ENCODE data around the gene IGLL5. TPM values are rescaled to one million over a fixed set of nuclear protein-coding genes. Genes with fewer than 3 reads are reported as not detected.

IGLL5 gene
- total RNA-seq, 1 donor from 2014 or later: not detected

DNA sequence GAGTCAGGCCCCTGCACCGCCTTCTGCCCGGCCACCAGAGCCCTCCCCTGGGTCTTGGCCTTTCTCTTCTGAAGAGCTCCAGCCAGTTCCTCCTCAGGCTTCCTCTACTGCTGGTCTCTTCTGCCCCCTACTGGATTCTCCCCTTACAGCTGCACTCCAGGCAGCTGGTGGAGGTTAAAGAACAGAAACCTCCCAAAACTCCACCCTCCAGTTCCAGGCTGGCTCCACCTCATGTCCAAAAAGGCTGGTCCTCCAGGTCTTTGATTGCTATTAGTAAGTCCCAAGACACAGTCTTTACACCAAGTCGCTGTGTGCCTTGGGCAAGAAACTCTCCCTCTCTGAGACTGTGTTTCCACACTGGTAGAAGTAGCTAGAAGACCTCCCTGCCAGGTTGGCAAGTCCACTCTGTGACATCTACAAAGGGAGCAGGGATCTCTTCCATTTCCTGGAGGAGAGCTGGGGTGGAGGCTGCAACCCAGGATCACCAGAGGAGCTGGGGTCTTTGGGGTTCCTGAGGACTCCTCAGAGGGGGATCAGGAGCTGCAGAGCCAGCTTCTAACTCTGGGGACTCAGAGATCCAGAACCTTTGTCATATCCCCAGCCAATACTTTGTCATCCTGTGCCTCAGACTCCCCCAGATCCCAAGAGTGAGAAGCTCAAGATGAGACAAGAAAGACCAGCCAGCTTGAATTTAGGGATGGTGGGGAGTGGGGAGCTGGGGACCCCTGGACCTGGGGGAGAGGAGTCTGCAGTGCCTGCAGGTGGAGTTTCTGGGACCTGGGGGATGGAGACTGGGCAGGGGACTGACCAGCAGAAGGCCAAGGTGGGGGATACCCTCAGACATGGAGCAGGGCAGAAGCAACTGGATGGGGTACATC, 3.4 kb upstream of the IGLL5 start:
- H3K27ac ChIP-seq (ENCODE audit: low read depth, low read length): no peak overlapping the region
- no peaks in the 10 kb centered on the region for H3K36me3 ChIP-seq (ENCODE audit: control insufficient read depth in 3 of 3, insufficient read depth in 3 of 3, low read length in 3 of 3)
- no peak overlapping the region for H3K9ac ChIP-seq (ENCODE audit: low read depth in 1 of 3, low read length in 3 of 3)
- H3K4me3 ChIP-seq (ENCODE audit: low read length in 3 of 3): no peak overlapping the region
- peaks cover 4 to 30% (median 28%) of the 10 kb centered on the region in 3 donors for H3K27me3 ChIP-seq (ENCODE audit: control insufficient read depth in 3 of 3, insufficient read depth in 3 of 3, low read length in 3 of 3)
- H3K9me3 ChIP-seq (ENCODE audit: control insufficient read depth in 3 of 3, low read length in 3 of 3): no peaks in the 10 kb centered on the region
- no peaks in the 10 kb centered on the region for H3K4me1 ChIP-seq (ENCODE audit: control insufficient read depth in 3 of 3, insufficient read depth in 3 of 3, low read length in 3 of 3)

DNA sequence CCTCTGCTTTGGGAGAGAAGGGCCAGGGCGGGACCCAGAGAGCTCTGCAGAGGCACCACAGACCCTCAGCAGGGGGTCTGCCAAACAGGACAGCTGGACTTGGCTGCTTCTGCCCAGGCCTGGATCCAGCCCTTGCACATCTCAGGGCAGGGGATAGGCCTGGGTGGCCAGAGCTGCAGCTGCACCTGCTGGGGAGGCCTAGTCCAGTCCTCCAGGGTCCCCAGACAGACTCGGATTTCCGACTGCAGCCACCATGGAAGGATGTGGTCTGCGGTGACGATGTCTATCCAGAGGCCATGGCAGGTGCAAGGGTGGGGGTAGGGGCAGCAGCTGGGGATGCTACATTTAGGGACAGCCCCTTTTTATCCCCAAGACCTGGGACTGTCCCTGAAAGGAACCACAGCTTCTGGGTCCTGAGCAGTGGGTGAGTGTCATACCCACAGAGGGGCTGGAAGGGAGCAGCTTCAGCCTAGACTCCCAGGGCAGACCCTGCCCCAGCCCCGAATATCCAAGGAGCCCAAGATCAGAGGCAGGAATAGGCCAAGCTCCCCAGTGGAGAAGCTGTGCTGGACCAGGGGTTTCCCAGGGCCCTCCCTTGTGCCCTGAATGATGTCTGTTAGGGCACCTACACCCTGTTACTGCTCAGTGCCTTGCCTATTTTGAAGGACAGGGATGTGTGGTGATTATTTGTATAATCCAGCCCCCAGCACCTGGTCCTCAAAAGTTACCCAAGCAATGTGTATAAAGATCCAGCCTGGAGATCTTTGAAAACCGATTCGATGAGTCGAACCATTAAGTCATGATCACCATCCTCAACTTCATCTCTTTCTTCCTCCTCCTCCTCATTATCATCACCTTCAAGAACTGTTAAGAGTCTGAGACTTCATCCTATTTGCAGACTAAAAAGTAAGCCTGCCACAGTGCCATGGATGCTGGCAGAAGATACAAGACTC, 2.5 kb upstream of the IGLL5 start:
- Histone ChIP-seq H3K27me3 (ENCODE audit: control insufficient read depth in 3 of 3, insufficient read depth in 3 of 3, low read length in 3 of 3) (peaks cover 0 to 30% (median 28%) of the 10 kb centered on the region in 3 donors), H3K36me3 (ENCODE audit: control insufficient read depth in 3 of 3, insufficient read depth in 3 of 3, low read length in 3 of 3) (no peaks in the 10 kb centered on the region), H3K27ac (ENCODE audit: low read depth, low read length) (no peak overlapping the region), H3K4me3 (ENCODE audit: low read length in 3 of 3) (no peak overlapping the region), H3K4me1 (ENCODE audit: control insufficient read depth in 3 of 3, insufficient read depth in 3 of 3, low read length in 3 of 3) (no peaks in the 10 kb centered on the region), H3K9me3 (ENCODE audit: control insufficient read depth in 3 of 3, low read length in 3 of 3) (no peaks in the 10 kb centered on the region), H3K9ac (ENCODE audit: low read depth in 1 of 3, low read length in 3 of 3) (no peak overlapping the region)

GRCh38 chr22:22886546-22886945, 1.1 kb upstream of the IGLL5 start:
- Histone ChIP-seq H3K27me3 (ENCODE audit: control insufficient read depth in 3 of 3, insufficient read depth in 3 of 3, low read length in 3 of 3) (peaks cover 0 to 21% (median 20%) of the 10 kb centered on the region in 3 donors), H3K36me3 (ENCODE audit: control insufficient read depth in 3 of 3, insufficient read depth in 3 of 3, low read length in 3 of 3) (no peaks in the 10 kb centered on the region), H3K9ac (ENCODE audit: low read depth in 1 of 3, low read length in 3 of 3) (no peak overlapping the region), H3K4me3 (ENCODE audit: low read length in 3 of 3) (no peak overlapping the region), H3K4me1 (ENCODE audit: control insufficient read depth in 3 of 3, insufficient read depth in 3 of 3, low read length in 3 of 3) (no peaks in the 10 kb centered on the region), H3K27ac (ENCODE audit: low read depth, low read length) (no peak overlapping the region), H3K9me3 (ENCODE audit: control insufficient read depth in 3 of 3, low read length in 3 of 3) (no peaks in the 10 kb centered on the region)

DNA sequence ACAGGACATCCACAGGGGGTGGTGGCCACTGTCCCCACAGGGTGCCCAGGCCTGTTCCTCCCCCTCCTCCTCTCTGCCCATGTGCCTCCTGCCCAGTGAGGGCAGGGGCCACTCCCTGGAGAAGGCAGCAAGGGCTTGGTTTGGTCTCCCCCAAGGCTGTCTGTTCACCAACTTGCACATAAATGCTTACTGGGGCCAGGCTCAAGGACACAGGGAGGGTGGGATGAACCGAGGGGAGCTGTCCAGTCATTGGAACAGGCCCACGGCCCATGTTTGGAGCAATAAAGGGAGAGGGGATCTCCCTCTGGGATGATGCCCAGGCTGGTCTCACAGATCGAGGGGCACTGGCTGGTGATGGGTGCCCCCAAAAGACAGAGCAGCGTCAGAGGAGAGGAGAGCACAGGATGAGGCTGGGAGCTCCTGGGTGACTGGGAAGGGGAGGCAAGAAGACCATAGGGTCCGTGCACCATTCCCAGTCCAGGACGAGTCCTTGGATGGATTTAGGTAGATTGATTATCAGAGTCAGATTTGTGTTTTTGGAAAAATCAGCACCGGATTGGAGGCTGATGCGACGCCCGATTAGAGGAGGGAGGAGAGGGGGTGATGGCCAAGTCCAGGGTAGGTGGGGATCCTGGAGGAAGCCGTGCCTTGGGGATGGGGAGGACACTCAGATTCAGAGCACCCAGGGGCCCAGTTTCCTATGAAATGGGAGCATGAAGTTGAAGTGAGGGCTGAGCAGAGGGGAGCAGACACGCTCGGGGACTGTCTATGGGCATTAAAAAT, 1.1 kb downstream of the IGLL5 start:
- Histone ChIP-seq H3K9ac (ENCODE audit: low read depth in 1 of 3, low read length in 3 of 3) (no peak overlapping the region), H3K36me3 (ENCODE audit: control insufficient read depth in 3 of 3, insufficient read depth in 3 of 3, low read length in 3 of 3) (no peaks in the 10 kb centered on the region), H3K4me3 (ENCODE audit: low read length in 3 of 3) (no peak overlapping the region), H3K27me3 (ENCODE audit: control insufficient read depth in 3 of 3, insufficient read depth in 3 of 3, low read length in 3 of 3) (peaks cover 6 to 24% (median 18%) of the 10 kb centered on the region in 3 donors), H3K27ac (ENCODE audit: low read depth, low read length) (no peak overlapping the region), H3K4me1 (ENCODE audit: control insufficient read depth in 3 of 3, insufficient read depth in 3 of 3, low read length in 3 of 3) (no peaks in the 10 kb centered on the region), H3K9me3 (ENCODE audit: control insufficient read depth in 3 of 3, low read length in 3 of 3) (no peaks in the 10 kb centered on the region)

DNA sequence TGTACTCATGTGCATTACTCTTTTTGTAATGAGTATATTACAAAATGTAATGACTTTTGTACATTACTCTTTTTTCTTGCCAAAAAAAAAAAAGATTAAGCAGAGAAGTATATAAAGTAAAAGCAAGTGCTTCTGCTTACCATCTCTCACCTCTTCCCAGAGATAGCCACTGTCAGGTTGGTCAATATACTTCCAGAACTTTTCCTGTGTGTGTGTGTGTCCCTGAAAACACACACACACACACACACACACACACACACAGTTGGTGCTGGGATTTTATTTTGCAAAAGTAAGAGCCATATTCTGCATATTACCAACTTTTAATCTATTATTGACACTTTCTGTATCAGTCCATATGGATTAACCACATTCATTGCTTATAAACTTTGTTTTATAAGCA, 2.5 kb downstream of the IGLL5 start:
- Histone ChIP-seq H3K27me3 (ENCODE audit: control insufficient read depth in 3 of 3, insufficient read depth in 3 of 3, low read length in 3 of 3) (peaks cover 14 to 32% (median 30%) of the 10 kb centered on the region in 3 donors), H3K36me3 (ENCODE audit: control insufficient read depth in 3 of 3, insufficient read depth in 3 of 3, low read length in 3 of 3) (no peaks in the 10 kb centered on the region), H3K9ac (ENCODE audit: low read depth in 1 of 3, low read length in 3 of 3) (no peak overlapping the region), H3K4me3 (ENCODE audit: low read length in 3 of 3) (no peak overlapping the region), H3K9me3 (ENCODE audit: control insufficient read depth in 3 of 3, low read length in 3 of 3) (no peaks in the 10 kb centered on the region), H3K4me1 (ENCODE audit: control insufficient read depth in 3 of 3, insufficient read depth in 3 of 3, low read length in 3 of 3) (no peaks in the 10 kb centered on the region), H3K27ac (ENCODE audit: low read depth, low read length) (no peak overlapping the region)

DNA sequence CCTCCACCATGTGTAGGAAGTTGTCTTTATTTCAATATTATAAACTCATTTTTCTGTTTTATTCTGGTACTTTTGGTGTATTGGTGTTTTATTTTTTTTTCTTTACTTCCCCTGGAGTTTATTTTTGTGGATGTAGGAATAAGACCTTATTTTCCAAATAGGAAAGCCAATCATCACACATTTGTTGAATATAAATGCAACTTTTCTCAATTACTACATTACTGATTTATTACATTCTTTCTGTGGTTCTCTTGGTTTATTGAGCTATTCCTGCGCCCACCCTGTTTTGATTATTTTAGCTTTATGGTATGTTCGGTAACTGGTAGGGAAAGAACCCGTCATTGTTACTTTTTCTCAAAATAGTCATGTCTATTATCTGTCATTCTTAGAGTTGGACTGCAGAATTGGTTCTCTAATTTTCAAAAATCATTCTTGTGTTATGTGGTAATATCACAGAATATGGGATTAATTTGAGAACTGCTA, 3.6 kb downstream of the IGLL5 start:
- H3K4me1 ChIP-seq (ENCODE audit: control insufficient read depth in 3 of 3, insufficient read depth in 3 of 3, low read length in 3 of 3): no peaks in the 10 kb centered on the region
- peaks cover 14 to 38% (median 36%) of the 10 kb centered on the region in 3 donors for H3K27me3 ChIP-seq (ENCODE audit: control insufficient read depth in 3 of 3, insufficient read depth in 3 of 3, low read length in 3 of 3)
- H3K27ac ChIP-seq (ENCODE audit: low read depth, low read length): no peak overlapping the region
- no peak overlapping the region for H3K4me3 ChIP-seq (ENCODE audit: low read length in 3 of 3)
- no peaks in the 10 kb centered on the region for H3K36me3 ChIP-seq (ENCODE audit: control insufficient read depth in 3 of 3, insufficient read depth in 3 of 3, low read length in 3 of 3)
- H3K9me3 ChIP-seq (ENCODE audit: control insufficient read depth in 3 of 3, low read length in 3 of 3): no peaks in the 10 kb centered on the region
- H3K9ac ChIP-seq (ENCODE audit: low read depth in 1 of 3, low read length in 3 of 3): no peak overlapping the region

- Histone ChIP-seq H3K4me1 (ENCODE audit: control insufficient read depth in 3 of 3, insufficient read depth in 3 of 3, low read length in 3 of 3) (no peaks in the 10 kb centered on the region), H3K27ac (ENCODE audit: low read depth, low read length) (no peak overlapping the region), H3K9ac (ENCODE audit: low read depth in 1 of 3, low read length in 3 of 3) (no peak overlapping the region), H3K4me3 (ENCODE audit: low read length in 3 of 3) (no peak overlapping the region), H3K9me3 (ENCODE audit: control insufficient read depth in 3 of 3, low read length in 3 of 3) (no peaks in the 10 kb centered on the region), H3K27me3 (ENCODE audit: control insufficient read depth in 3 of 3, insufficient read depth in 3 of 3, low read length in 3 of 3) (peaks cover 14 to 48% (median 31%) of the 10 kb centered on the region in 3 donors), H3K36me3 (ENCODE audit: control insufficient read depth in 3 of 3, insufficient read depth in 3 of 3, low read length in 3 of 3) (no peaks in the 10 kb centered on the region)
Measured at GRCh38 chr22:22892096-22893052, 4.8 kb downstream of the IGLL5 start.

DNA sequence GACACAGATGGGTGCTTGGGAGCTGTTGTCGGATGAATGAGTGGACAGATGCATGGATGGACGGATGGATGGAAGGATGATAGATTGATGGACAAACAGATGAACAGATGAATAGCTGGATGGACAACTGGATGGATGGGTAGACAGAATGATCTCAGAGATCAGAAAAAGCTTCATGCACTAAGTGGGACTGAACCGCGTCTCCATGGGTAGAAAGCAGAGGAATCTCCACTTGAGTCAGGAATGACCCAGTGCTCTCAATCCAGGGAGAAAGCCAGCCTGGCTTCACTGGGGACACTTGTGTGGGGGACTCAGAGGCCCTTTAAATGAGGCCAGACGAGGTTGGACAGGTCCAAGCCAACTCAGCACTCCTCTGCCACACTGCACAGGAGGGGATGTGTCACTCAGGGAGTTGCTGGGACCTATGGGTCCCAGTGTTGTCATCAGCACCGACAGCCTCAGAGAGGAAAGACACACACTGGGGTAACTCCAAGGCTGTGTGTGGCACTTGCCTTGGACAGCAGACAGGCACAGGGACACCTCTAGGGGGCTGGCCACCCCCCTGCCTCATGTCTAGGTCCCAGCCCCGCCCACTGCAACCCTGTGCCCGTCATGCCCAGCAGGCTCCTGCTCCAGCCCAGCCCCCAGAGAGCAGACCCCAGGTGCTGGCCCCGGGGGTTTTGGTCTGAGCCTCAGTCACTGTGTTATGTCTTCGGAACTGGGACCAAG, 5.6 kb downstream of the IGLL5 start:
- Histone ChIP-seq H3K9ac (ENCODE audit: low read depth in 1 of 3, low read length in 3 of 3) (no peak overlapping the region), H3K27ac (ENCODE audit: low read depth, low read length) (no peak overlapping the region), H3K36me3 (ENCODE audit: control insufficient read depth in 3 of 3, insufficient read depth in 3 of 3, low read length in 3 of 3) (no peaks in the 10 kb centered on the region), H3K4me1 (ENCODE audit: control insufficient read depth in 3 of 3, insufficient read depth in 3 of 3, low read length in 3 of 3) (no peaks in the 10 kb centered on the region), H3K9me3 (ENCODE audit: control insufficient read depth in 3 of 3, low read length in 3 of 3) (no peaks in the 10 kb centered on the region), H3K27me3 (ENCODE audit: control insufficient read depth in 3 of 3, insufficient read depth in 3 of 3, low read length in 3 of 3) (peaks cover 14 to 41% (median 25%) of the 10 kb centered on the region in 3 donors), H3K4me3 (ENCODE audit: low read length in 3 of 3) (no peak overlapping the region)
